Prostate gland (tissue), 2 donors: Measurements from ENCODE around the gene BNC1. TPM values are rescaled to one million over a fixed set of nuclear protein-coding genes. Genes with fewer than 3 reads are reported as not detected.
"Not testable (repeated sequence)": the region's sequence is repeated elsewhere in the genome, so short reads cannot be mapped to it uniquely, and the experiment has no call there.

ENCODE experiments used
- DNase-seq: peaks from one replicate; pipeline ENCODE4 v3.0.0-alpha.2; 2019; ENCODE audit warnings: low spot score
- H3K27ac ChIP-seq, 2 donors: fragments of 200-600 bp; sonication (generic); 2 replicates each; pipeline ENCODE4 v1.5.1; 2017 to 2019
- H3K27me3 ChIP-seq: fragments of 200-600 bp; sonication (generic); replicated peaks from 2 replicates; pipeline ENCODE4 v1.5.1; 2019; ENCODE audit not compliant: insufficient read depth
- H3K36me3 ChIP-seq, 2 donors: fragments of 200-600 bp; sonication (generic); 1 replicate in 1 of 2; 2 replicates in 1 of 2; pipeline versions ENCODE4 v1.5.1 to v1.8.1; 2017 to 2019
- H3K4me1 ChIP-seq: fragments of 200-600 bp; sonication (generic); replicated peaks from 2 replicates; pipeline ENCODE4 v1.5.1; 2019
- H3K4me3 ChIP-seq, 2 donors: fragments of 200-600 bp; sonication (generic); 2 replicates each; pipeline ENCODE4 v1.5.1; 2017 to 2019
- H3K9me3 ChIP-seq: fragments of 200-600 bp; sonication (generic); 2 replicates; pipeline ENCODE4 v1.5.1; 2017
- POLR2A ChIP-seq: fragments of 450-650 bp; IDR thresholded peaks from one replicate; pipeline ENCODE4 v1.6.1; 2016; ENCODE audit warnings: antibody characterized with exemption, mild to moderate bottlenecking
- POLR2AphosphoS5 ChIP-seq: sonication (generic); formaldehyde crosslinking; IDR thresholded peaks from one replicate; pipeline ENCODE4 v1.6.1; 2017; ENCODE audit warnings: antibody characterized with exemption
- WGBS: methylation state at CpG from one replicate; pipeline ENCODE4 v1.1.5; 2018; 5-methylcytosine and 5-hydroxymethylcytosine counted together
- intact Hi-C: fragments of 100-400 bp; cut with DNase I; formaldehyde crosslinking; loops from one replicate; pipeline ENCODE4 v1.14.2; 2022
- total RNA-seq, 2 donors: library from RNA; depleted of rRNA; stranded (reverse); fragments of >200 nt; gene quantifications; one replicate each; pipeline ENCODE4 v1.1.0, GENCODE V29; 2016
- TF ChIP-seq, protein P1 (sequence below), 4 experiments: fragments of 200-600 bp in 2 of 4; fragments of 450-650 bp in 2 of 4; sonication (generic) in 2 of 4; IDR thresholded peaks; 1 replicate in 3 of 4; 2 replicates in 1 of 4; pipeline ENCODE4 v1.5.1; 2016 to 2019; ENCODE audit warnings: antibody characterized with exemption in 4 of 4, mild to moderate bottlenecking in 2 of 4, moderate library complexity in 2 of 4

The BNC1 gene
- total RNA-seq, 2 donors from 2014 or later = 0.27 to 11.0 TPM

DNA sequence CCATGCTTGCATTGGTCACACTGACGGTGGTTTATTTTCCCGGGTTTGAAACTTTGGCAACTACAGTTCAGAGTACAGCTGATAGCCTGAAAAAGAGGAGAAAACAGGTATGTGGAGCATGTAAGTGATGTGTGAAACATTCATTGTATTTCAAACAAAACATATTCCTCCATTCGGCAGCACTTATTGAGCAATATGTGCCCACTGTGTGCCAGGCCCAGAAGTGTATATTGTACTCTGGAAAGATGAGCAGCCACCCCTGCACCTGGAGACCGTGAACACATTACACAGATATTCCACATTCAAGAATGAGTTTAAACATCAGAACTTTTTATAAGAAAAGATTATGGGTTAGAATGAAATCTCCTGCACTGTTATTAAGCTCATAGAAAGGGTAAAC, 16.3 kb downstream of the BNC1 start:
- intact Hi-C loops = no loop called here
- Histone ChIP-seq H3K4me3 (no peak overlapping the region), H3K9me3 (no peaks in the 10 kb centered on the region), H3K36me3 (no peaks in the 10 kb centered on the region), H3K27ac (no peak overlapping the region), H3K4me1 (no peaks in the 10 kb centered on the region), H3K27me3 (no peaks in the 10 kb centered on the region)
- DNase-seq = no peak
- TF ChIP-seq, protein P1, sequence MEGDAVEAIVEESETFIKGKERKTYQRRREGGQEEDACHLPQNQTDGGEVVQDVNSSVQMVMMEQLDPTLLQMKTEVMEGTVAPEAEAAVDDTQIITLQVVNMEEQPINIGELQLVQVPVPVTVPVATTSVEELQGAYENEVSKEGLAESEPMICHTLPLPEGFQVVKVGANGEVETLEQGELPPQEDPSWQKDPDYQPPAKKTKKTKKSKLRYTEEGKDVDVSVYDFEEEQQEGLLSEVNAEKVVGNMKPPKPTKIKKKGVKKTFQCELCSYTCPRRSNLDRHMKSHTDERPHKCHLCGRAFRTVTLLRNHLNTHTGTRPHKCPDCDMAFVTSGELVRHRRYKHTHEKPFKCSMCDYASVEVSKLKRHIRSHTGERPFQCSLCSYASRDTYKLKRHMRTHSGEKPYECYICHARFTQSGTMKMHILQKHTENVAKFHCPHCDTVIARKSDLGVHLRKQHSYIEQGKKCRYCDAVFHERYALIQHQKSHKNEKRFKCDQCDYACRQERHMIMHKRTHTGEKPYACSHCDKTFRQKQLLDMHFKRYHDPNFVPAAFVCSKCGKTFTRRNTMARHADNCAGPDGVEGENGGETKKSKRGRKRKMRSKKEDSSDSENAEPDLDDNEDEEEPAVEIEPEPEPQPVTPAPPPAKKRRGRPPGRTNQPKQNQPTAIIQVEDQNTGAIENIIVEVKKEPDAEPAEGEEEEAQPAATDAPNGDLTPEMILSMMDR (IDR thresholded peaks at IDR 0.05) = no peak
- TF ChIP-seq POLR2A = no peak
- no peak for TF ChIP-seq POLR2AphosphoS5
- 86% methylated on average over 4 of the region's 4 CpGs for WGBS

DNA sequence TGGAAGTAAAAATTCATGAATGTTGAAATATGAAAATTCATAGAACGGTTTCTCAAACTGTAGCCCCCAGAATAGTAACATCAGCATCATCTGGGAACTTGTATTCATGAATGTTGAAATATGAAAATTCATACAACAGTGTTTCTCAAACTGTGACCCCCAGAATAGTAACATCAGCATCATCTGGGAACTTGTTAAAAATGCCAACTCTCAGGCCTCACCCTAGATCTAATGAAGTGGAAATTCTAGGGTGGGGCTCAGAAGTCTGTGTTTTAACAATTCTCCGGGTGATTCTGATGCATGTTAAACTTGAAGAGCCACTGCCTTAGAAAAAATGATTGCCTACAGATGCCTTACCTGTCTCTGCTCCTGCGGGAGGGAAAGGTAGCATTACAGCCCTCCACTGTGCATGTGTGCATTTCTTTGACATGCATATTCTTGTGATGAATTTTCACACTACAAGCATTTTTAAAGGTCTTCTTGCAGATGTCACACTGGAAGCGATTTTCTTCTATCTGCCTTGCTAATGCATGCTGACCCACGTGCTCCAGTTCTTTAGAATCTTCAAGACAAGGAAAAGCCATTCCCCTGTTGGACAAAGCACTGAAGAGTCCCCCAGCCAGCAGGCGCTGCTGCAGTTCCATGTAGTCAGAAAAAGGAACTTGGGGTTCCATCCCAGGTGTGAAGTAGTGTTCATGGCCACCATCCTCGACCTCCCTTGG, 21.7 kb downstream of the BNC1 start:
- H3K9me3 ChIP-seq = no peaks in the 10 kb centered on the region
- no peaks in the 10 kb centered on the region for H3K4me1 ChIP-seq
- H3K36me3 ChIP-seq = no peaks in the 10 kb centered on the region
- 86% methylated on average over 7 of the region's 7 CpGs for WGBS
- H3K27me3 ChIP-seq = no peaks in the 10 kb centered on the region
- no peak overlapping the region for H3K4me3 ChIP-seq
- TF ChIP-seq POLR2A (no peak), POLR2AphosphoS5 (no peak)
- TF ChIP-seq, protein P1 (IDR thresholded peaks at IDR 0.05) = no peak
- DNase-seq = no peak
- intact Hi-C loops = no loop called here
- H3K27ac ChIP-seq = no peak overlapping the region

GRCh38 chr15:83262181-83262580, 22.3 kb downstream of the BNC1 start:
- H3K27ac ChIP-seq, H3K27me3 ChIP-seq, H3K4me1 ChIP-seq, H3K36me3 ChIP-seq, DNase-seq, H3K4me3 ChIP-seq, intact Hi-C loops, H3K9me3 ChIP-seq: not testable (repeated sequence)
- WGBS = 94% methylated on average over 6 of the region's 6 CpGs

GRCh38 chr15:83250781-83251180, 33.7 kb downstream of the BNC1 start:
- no peak for TF ChIP-seq POLR2AphosphoS5
- TF ChIP-seq POLR2A = no peak
- TF ChIP-seq, protein P1 (IDR thresholded peaks at IDR 0.05) = no peak
- no peaks in the 10 kb centered on the region for H3K4me1 ChIP-seq
- H3K36me3 ChIP-seq = no peaks in the 10 kb centered on the region
- no peaks in the 10 kb centered on the region for H3K27me3 ChIP-seq
- DNase-seq = no peak
- no peak overlapping the region for H3K27ac ChIP-seq
- H3K9me3 ChIP-seq = no peaks in the 10 kb centered on the region
- no peak overlapping the region for H3K4me3 ChIP-seq
- intact Hi-C loops = no loop called here

DNA sequence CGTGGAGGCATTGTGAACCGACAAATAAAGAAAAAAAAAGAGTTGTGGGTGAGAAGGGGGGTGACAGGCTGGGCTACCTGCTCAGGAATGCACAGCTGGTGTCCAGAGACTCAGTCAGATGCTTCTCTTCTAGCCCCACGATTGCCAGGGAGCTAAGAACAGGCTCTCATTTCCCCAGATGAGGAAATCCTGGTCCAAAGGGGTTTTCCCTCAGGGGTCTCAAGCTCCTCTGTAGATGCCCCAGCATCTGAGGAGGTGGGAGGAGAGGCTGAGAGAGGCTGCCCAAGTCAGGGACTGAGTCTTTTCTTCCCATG, 35.5 kb downstream of the BNC1 start:
- intact Hi-C loops = loop anchor here (5.0 to 10.0 kb wide), 2 partner anchors 186 to 308 kb away; no protein-coding TSS in a partner anchor
- H3K4me1 ChIP-seq = no peaks in the 10 kb centered on the region
- no peak for DNase-seq
- H3K27ac ChIP-seq = no peak overlapping the region
- TF ChIP-seq POLR2A = no peak
- TF ChIP-seq, protein P1 (IDR thresholded peaks at IDR 0.05) = no peak
- TF ChIP-seq POLR2AphosphoS5 = no peak
- H3K4me3 ChIP-seq = no peak overlapping the region
- WGBS = 23% methylated on average over 3 of the region's 3 CpGs
- H3K27me3 ChIP-seq = no peaks in the 10 kb centered on the region
- no peaks in the 10 kb centered on the region for H3K36me3 ChIP-seq
- H3K9me3 ChIP-seq = no peaks in the 10 kb centered on the region
